K562 (cell line): Measurements from ENCODE around the gene TMEM222. TPM values are rescaled to one million over a fixed set of nuclear protein-coding genes. Genes with fewer than 3 reads are reported as not detected.
A peak's percentile ranks its signal among the peaks of the same experiment; 100 is the strongest.

Source experiments
- ATAC-seq: fragments of 200-7000 bp; cut with Tn5 transposase; 3 replicates; pipeline ENCODE4 v1.9.1; 2020; ENCODE audit warnings: moderate library complexity
- BruUV-seq: library from RNA; stranded (reverse); fragments of 400-500 nt; replicated peaks from 2 replicates; lab custom pipeline; 2021; lab: Mats Ljungman, UMichigan
- CTCF ChIA-PET: fragments of 300-600 bp; formaldehyde crosslinking; extraction: SDS; loops from one replicate; lab custom pipeline; 2021; ENCODE audit warnings: low intra/inter-chr PET ratio; lab: Yijun Ruan, JAX
- POLR2A ChIA-PET: fragments of 300-600, 350-650 bp; sonication (Branson Sonifier 250); formaldehyde crosslinking; extraction: SDS; loops from one replicate; lab custom pipeline; 2021; ENCODE audit warnings: antibody characterized with exemption, inconsistent platforms; lab: Yijun Ruan, JAX
- DNase-seq, 4 experiments: peaks; one replicate each; pipeline versions ENCODE4 v3.0.0 to v3.0.0-alpha.2; 2011 to 2018; ENCODE audit warnings: low spot score in 3 of 4, mixed read lengths in 3 of 4; ENCODE audit errors: extremely low read depth in 1 of 4
- FAIRE-seq: peaks from 2 replicates; lab custom pipeline; 2011; peaks lifted over from hg19 to GRCh38; lab: Jason Lieb, UNC
- H2AFZ ChIP-seq: 2 replicates; pipeline ENCODE4 v1.6.0; 2011; ENCODE audit warnings: low read depth, low read length, control low read depth, inconsistent platforms
- H3K27ac ChIP-seq: fragments of 200-600 bp; 3 replicates; pipeline ENCODE4 v1.8.0; 2011; ENCODE audit warnings: low read depth, mild to moderate bottlenecking, control low read depth, inconsistent platforms, low read length, moderate library complexity, mixed read lengths; ENCODE audit errors: extremely low read depth
- H3K27me3 ChIP-seq, 2 experiments: fragments of 300-600 bp in 1 of 2; 2 replicates in 1 of 2; 3 replicates in 1 of 2; pipeline versions ENCODE4 v1.6.0 to v1.8.0; 2011; ENCODE audit warnings: inconsistent platforms in 2 of 2, low read length in 2 of 2, mild to moderate bottlenecking in 1 of 2, mixed read lengths in 1 of 2, moderate library complexity in 1 of 2; ENCODE audit not compliant: control insufficient read depth in 2 of 2, insufficient read depth in 2 of 2
- H3K36me3 ChIP-seq: fragments of 300-600 bp; 3 replicates; pipeline ENCODE4 v1.8.0; 2011; ENCODE audit warnings: mild to moderate bottlenecking, low read length, inconsistent platforms; ENCODE audit not compliant: control insufficient read depth, insufficient read depth
- H3K4me1 ChIP-seq, 2 experiments: fragments of 200-600 bp in 1 of 2; replicated peaks in 1 of 2; 2 replicates in 1 of 2; 3 replicates in 1 of 2; pipeline versions ENCODE4 v1.5.1 to v1.8.0; 2011; ENCODE audit warnings: inconsistent platforms in 2 of 2, low read length in 2 of 2, mild to moderate bottlenecking in 1 of 2, mixed read lengths in 1 of 2, moderate library complexity in 1 of 2; ENCODE audit not compliant: control insufficient read depth in 2 of 2, insufficient read depth in 2 of 2
- H3K4me2 ChIP-seq: 2 replicates; pipeline ENCODE4 v1.6.1; 2011; ENCODE audit warnings: low read length, control low read depth, inconsistent platforms, mixed read lengths; ENCODE audit not compliant: insufficient read depth
- H3K4me3 ChIP-seq: fragments of 200-600 bp; sonication (generic), shearing (Covaris generic); 2 replicates; pipeline ENCODE4 v1.5.1; 2016; ENCODE audit warnings: control low read depth, inconsistent platforms
- H3K79me2 ChIP-seq: fragments of 200-600 bp; 3 replicates; pipeline ENCODE4 v1.8.0; 2011; ENCODE audit warnings: low read length, inconsistent platforms; ENCODE audit not compliant: control insufficient read depth, insufficient read depth
- H3K9ac ChIP-seq, 2 experiments: 2 replicates each; pipeline versions ENCODE4 v1.6.0 to v1.6.1; 2011; ENCODE audit warnings: low read depth in 2 of 2, low read length in 2 of 2, control low read depth in 1 of 2, inconsistent platforms in 1 of 2, mild to moderate bottlenecking in 1 of 2, mixed read lengths in 1 of 2; ENCODE audit not compliant: insufficient read depth in 1 of 2
- H3K9me1 ChIP-seq: one replicate; pipeline ENCODE4 v1.6.0; 2011; ENCODE audit warnings: inconsistent platforms, mild to moderate bottlenecking, low read length, moderate library complexity; ENCODE audit not compliant: control insufficient read depth, insufficient read depth
- H3K9me3 ChIP-seq: replicated peaks from 2 replicates; pipeline ENCODE4 v1.5.1; 2011; ENCODE audit warnings: low read depth, low read length, inconsistent platforms; ENCODE audit not compliant: control insufficient read depth, insufficient read depth
- H4K20me1 ChIP-seq: replicated peaks from 2 replicates; pipeline ENCODE4 v1.6.1; 2011; ENCODE audit warnings: low read length, inconsistent platforms, mixed read lengths; ENCODE audit not compliant: control insufficient read depth, insufficient read depth
- BACH1 ChIP-seq: fragments of 200-800 bp; sonication (Bioruptor generic); IDR thresholded peaks from 2 replicates; pipeline ENCODE4 v1.6.1; 2016; ENCODE audit warnings: missing genetic modification characterization, missing compliant biosample characterization
- FOXK1 ChIP-seq: sonication (generic); formaldehyde crosslinking; IDR thresholded peaks from 2 replicates; pipeline ENCODE4 v1.8.0; 2022; ENCODE audit warnings: missing genetic modification reagents, mild to moderate bottlenecking, borderline replicate concordance
- GABPB2 ChIP-seq: fragments of 250-450 bp; sonication (Bioruptor Pico); conservative IDR thresholded peaks from 2 replicates; pipeline ENCODE4 v1.5.1; 2021; ENCODE audit warnings: mild to moderate bottlenecking
- KAT2B ChIP-seq: IDR thresholded peaks from one replicate; pipeline ENCODE4 v1.6.1; 2012; ENCODE audit warnings: low read depth, mild to moderate bottlenecking, control low read depth, inconsistent platforms, low read length, moderate library complexity
- NR2C1 ChIP-seq, 2 experiments: fragments of 450-650 bp; IDR thresholded peaks; 2 replicates each; pipeline ENCODE4 v1.6.1; 2017; ENCODE audit warnings: mild to moderate bottlenecking in 2 of 2, antibody characterized with exemption in 1 of 2, inconsistent platforms in 1 of 2, missing compliant biosample characterization in 1 of 2, missing genetic modification characterization in 1 of 2
- POLR2B ChIP-seq: fragments of 450-650 bp; IDR thresholded peaks from 2 replicates; pipeline ENCODE4 v1.6.1; 2018; ENCODE audit warnings: low read depth; ENCODE audit not compliant: partially characterized antibody
- PPARD ChIP-seq: fragments of 250-450 bp; sonication (Bioruptor Pico); IDR thresholded peaks from 2 replicates; pipeline ENCODE4 v1.8.0; 2022; ENCODE audit warnings: inconsistent platforms, mild to moderate bottlenecking, moderate library complexity
- SAFB ChIP-seq: fragments of 200-400 bp; formaldehyde crosslinking; IDR thresholded peaks from 2 replicates; pipeline ENCODE4 v1.6.1; 2017; ENCODE audit warnings: low read depth, low read length, borderline replicate concordance
- TEAD1 ChIP-seq, 2 experiments: fragments of 450-650 bp in 1 of 2; sonication (generic) in 1 of 2; formaldehyde crosslinking; IDR thresholded peaks; 2 replicates each; pipeline versions ENCODE4 v1.4.0 to v1.8.0; 2020 to 2022; ENCODE audit warnings: mild to moderate bottlenecking in 2 of 2, missing genetic modification reagents in 1 of 2
- ZC3H11A ChIP-seq: IDR thresholded peaks from 2 replicates; pipeline ENCODE4 v1.6.1; 2012; ENCODE audit warnings: low read depth, low read length, improper control_type of control experiment
- ZNF507 ChIP-seq: conservative IDR thresholded peaks from 2 replicates; pipeline ENCODE4 v1.6.1; 2017; ENCODE audit warnings: missing genetic modification characterization, missing compliant biosample characterization
- WGBS: fragments of 100-300 bp; shearing (Covaris generic); methylation state at CpG from one replicate; pipeline ENCODE4 v1.1.6; 2016; ENCODE audit warnings: low coverage, mixed read lengths; ENCODE audit not compliant: insufficient coverage; ENCODE audit errors: missing lambda C conversion rate; 5-methylcytosine and 5-hydroxymethylcytosine counted together
- in situ Hi-C: fragments of 300-500 bp; cut with MboI; formaldehyde crosslinking; loops from 4 replicates; pipeline ENCODE4 v1.15.0; 2018; ENCODE audit warnings: inconsistent platforms, mixed read lengths
- intact Hi-C: fragments of 100-400 bp; cut with micrococcal nuclease; formaldehyde crosslinking; loops from 2 replicates; pipeline ENCODE4 v1.14.2; 2022
- polyA plus RNA-seq, 8 experiments: library from polyadenylated mRNA; depleted of rRNA in 4 of 8; stranded (reverse) in 5 of 8; unstranded in 3 of 8; fragments of >200 nt; fragmentation: Nextera tagmentation in 2 of 8; fragmentation: Illumina TruSeq in 1 of 8; extraction: Ambion mirVana in 2 of 8; extraction: Trizol in 1 of 8; gene quantifications; 2 replicates each; pipeline versions ENCODE4 v1.2.1 to v1.2.3, GENCODE V29; 2011 to 2014; ENCODE audit warnings: inconsistent platforms in 1 of 8, missing spikeins in 1 of 8
- total RNA-seq, 7 experiments: library from RNA; depleted of rRNA in 6 of 7; stranded (reverse); fragments of >200 nt in 6 of 7; fragmentation: Illumina TruSeq in 2 of 7; extraction: Trizol in 2 of 7; gene quantifications; 2 replicates each; pipeline versions ENCODE4 v1.2.1 to v1.2.3, GENCODE V29; 2011 to 2021; ENCODE audit warnings: low replicate concordance in 1 of 7
- TF ChIP-seq, protein P1 (sequence below): sonication (generic); formaldehyde crosslinking; IDR thresholded peaks from 2 replicates; pipeline ENCODE4 v1.8.0; 2022; ENCODE audit warnings: mild to moderate bottlenecking, missing genetic modification reagents
- TF ChIP-seq, protein P2 (sequence below): fragments of 250-450 bp; sonication (Bioruptor Pico); IDR thresholded peaks from 2 replicates; pipeline ENCODE4 v1.5.0; 2021

TMEM222 gene
- total and polyA plus RNA-seq, 9 of the 15 experiments (the other 6 are each of a cell fraction or from before 2014, with no cell fraction given): 6.9 to 48.0 (median 32.8) TPM

DNA sequence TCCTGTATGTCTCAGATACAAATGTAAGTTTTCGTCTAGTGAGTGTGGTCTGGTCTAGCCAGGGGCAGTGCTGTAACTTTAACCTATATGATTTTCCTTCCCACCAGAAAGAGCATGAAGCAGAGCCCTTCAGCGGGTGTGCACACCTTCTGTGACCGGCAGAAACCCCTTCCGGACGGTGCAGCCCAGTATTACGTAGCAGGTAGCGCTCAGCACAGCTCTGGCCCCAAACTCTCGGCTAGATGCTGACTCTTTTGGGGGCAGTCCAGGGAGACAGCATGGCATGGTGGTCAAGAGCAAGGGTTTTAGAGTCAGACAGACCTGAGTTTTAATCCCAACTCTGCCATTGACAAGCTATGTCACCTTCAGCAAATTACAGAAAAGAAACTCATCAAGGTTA lies 28.0 kb upstream of the TMEM222 start:
- Histone ChIP-seq H3K9me1 (peaks cover 3% of the 10 kb centered on the region), H3K27me3 (no peaks in the 10 kb centered on the region), H3K9me3 (no peaks in the 10 kb centered on the region), H3K9ac (no peak overlapping the region), H3K27ac (no peak overlapping the region), H2AFZ (no peak overlapping the region), H3K79me2 (no peaks in the 10 kb centered on the region), H3K36me3 (peaks cover 40% of the 10 kb centered on the region; the same call in 2 of the 3 replicates), H4K20me1 (no peaks in the 10 kb centered on the region; the same call in 1 of the 2 replicates), H3K4me3 (no peak overlapping the region), H3K4me2 (no peak overlapping the region), H3K4me1 (no peaks in the 10 kb centered on the region)
- ChIA-PET POLR2A (interaction anchor here (0.8 to 1.6 kb wide), 4 partner anchors 29 to 973 kb away, joined by 3 read pairs; no protein-coding TSS in a partner anchor), CTCF (no interaction called here)
- in situ Hi-C loops: no loop called here
- DNase-seq (peak in 1 of 4 experiments; percentile 4), ATAC-seq (no peak), FAIRE-seq (no peak)
- 74% methylated on average over 8 of the region's 8 CpGs for WGBS
- no TSS peak for BruUV-seq
- intact Hi-C loops: no loop called here
- TF ChIP-seq BACH1 (tag) (no peak), TEAD1 (CRISPR knock-in tag; IDR thresholded peaks at IDR 0.05) (no peak), KAT2B (no peak), FOXK1 (CRISPR knock-in tag) (no peak), GABPB2 (no peak), POLR2B (no peak), PPARD (CRISPR knock-in tag) (no peak), NR2C1 (IDR thresholded peaks at IDR 0.05) (no peak), NR2C1 (tag; IDR thresholded peaks at IDR 0.05) (no peak), ZC3H11A (no peak), SAFB (no peak), ZNF507 (tag) (no peak)
- TF ChIP-seq, protein P1, sequence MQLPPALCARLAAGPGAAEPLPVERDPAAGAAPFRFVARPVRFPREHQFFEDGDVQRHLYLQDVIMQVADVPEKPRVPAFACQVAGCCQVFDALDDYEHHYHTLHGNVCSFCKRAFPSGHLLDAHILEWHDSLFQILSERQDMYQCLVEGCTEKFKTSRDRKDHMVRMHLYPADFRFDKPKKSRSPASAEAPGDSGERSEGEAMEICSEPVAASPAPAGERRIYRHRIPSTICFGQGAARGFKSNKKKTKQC (CRISPR knock-in tag): no peak
- TF ChIP-seq, protein P2, sequence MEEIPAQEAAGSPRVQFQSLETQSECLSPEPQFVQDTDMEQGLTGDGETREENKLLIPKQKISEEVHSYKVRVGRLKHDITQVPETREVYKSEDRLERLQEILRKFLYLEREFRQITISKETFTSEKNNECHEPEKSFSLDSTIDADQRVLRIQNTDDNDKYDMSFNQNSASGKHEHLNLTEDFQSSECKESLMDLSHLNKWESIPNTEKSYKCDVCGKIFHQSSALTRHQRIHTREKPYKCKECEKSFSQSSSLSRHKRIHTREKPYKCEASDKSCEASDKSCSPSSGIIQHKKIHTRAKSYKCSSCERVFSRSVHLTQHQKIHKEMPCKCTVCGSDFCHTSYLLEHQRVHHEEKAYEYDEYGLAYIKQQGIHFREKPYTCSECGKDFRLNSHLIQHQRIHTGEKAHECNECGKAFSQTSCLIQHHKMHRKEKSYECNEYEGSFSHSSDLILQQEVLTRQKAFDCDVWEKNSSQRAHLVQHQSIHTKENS (CRISPR knock-in tag): no peak
